Ramos (cell line): Measurements from ENCODE around the gene IRF8.

ENCODE experiments used
- in situ Hi-C: fragments of 300-500 bp; cut with MboI; formaldehyde crosslinking; loops from one replicate; pipeline ENCODE4 v1.14.3; 2022; ENCODE audit warnings: low sequenced_read_pairs; ENCODE audit not compliant: unreplicated experiment

Gene IRF8

GRCh38 chr16:85909932-85910853, 11.2 kb downstream of the IRF8 start:
- in situ Hi-C loops: loop anchor here (10.0 kb wide), 1 partner anchor 465 kb away; no protein-coding TSS in a partner anchor

- in situ Hi-C loops: no loop called here
These were observed 11.9 kb downstream of the IRF8 start for GRCh38 chr16:85910854-85911247.

- in situ Hi-C loops: no loop called here
These were observed 12.4 kb downstream of the IRF8 start for GRCh38 chr16:85911251-85911930.

- in situ Hi-C loops: no loop called here
These were observed 13.4 kb downstream of the IRF8 start for GRCh38 chr16:85912211-85912974.

GRCh38 chr16:85913141-85913601, 14.2 kb downstream of the IRF8 start:
- in situ Hi-C loops: no loop called here

- in situ Hi-C loops: no loop called here
These were observed 14.9 kb downstream of the IRF8 start for GRCh38 chr16:85913688-85914422.

GRCh38 chr16:85914423-85914794, 15.4 kb downstream of the IRF8 start:
- in situ Hi-C loops: no loop called here

- in situ Hi-C loops: no loop called here
These were observed 16.3 kb downstream of the IRF8 start for GRCh38 chr16:85915125-85915845.

GRCh38 chr16:85916141-85916890, 17.4 kb downstream of the IRF8 start:
- in situ Hi-C loops: no loop called here

GRCh38 chr16:85917012-85917411, 18.1 kb downstream of the IRF8 start:
- in situ Hi-C loops: no loop called here

- in situ Hi-C loops: no loop called here
These were observed 19.0 kb downstream of the IRF8 start for GRCh38 chr16:85917959-85918358.

- in situ Hi-C loops: no loop called here
These were observed 19.5 kb downstream of the IRF8 start for GRCh38 chr16:85918436-85918835.

GRCh38 chr16:85919271-85920267, 20.6 kb downstream of the IRF8 start:
- in situ Hi-C loops: no loop called here

- in situ Hi-C loops: no loop called here
These were observed 22.1 kb downstream of the IRF8 start for GRCh38 chr16:85921026-85921425.

GRCh38 chr16:85923153-85924021, 24.4 kb downstream of the IRF8 start:
- in situ Hi-C loops: no loop called here

GRCh38 chr16:85924675-85925074, 25.7 kb downstream of the IRF8 start:
- in situ Hi-C loops: no loop called here

GRCh38 chr16:85926370-85926769, 27.4 kb downstream of the IRF8 start:
- in situ Hi-C loops: no loop called here
